SK-N-SH treated with all-trans-retinoic acid at 6 μM for 48 hours (cell line): ENCODE measurements around the gene HOGA1.

Experiments
- ATAC-seq: fragments of 200-7000 bp; cut with Tn5 transposase; 3 replicates; pipeline ENCODE4 v1.9.1; 2020; ENCODE audit warnings: mild to moderate bottlenecking, moderate library complexity
- ARNTL ChIP-seq: fragments of 450-650 bp; formaldehyde crosslinking; IDR thresholded peaks from 2 replicates; pipeline ENCODE4 v1.5.0; 2020; ENCODE audit warnings: low read depth, mild to moderate bottlenecking, moderate library complexity, borderline replicate concordance
- BACH2 ChIP-seq: fragments of 250-450 bp; sonication (Bioruptor Pico); IDR thresholded peaks from 2 replicates; pipeline ENCODE4 v1.9.0; 2021; ENCODE audit warnings: mild to moderate bottlenecking, borderline replicate concordance
- CSDC2 ChIP-seq: fragments of 250-450 bp; sonication (Bioruptor Pico); IDR thresholded peaks from 2 replicates; pipeline ENCODE4 v1.5.0; 2020; ENCODE audit warnings: mild to moderate bottlenecking, moderate library complexity
- ESRRG ChIP-seq: fragments of 250-450 bp; sonication (Bioruptor Pico); IDR thresholded peaks from 2 replicates; pipeline ENCODE4 v1.6.1; 2021; ENCODE audit warnings: mild to moderate bottlenecking
- GLIS3 ChIP-seq: fragments of 250-450 bp; sonication (Bioruptor Pico); IDR thresholded peaks from 2 replicates; pipeline ENCODE4 v1.5.0; 2020; ENCODE audit warnings: mild to moderate bottlenecking, moderate library complexity
- ISL1 ChIP-seq: fragments of 250-450 bp; sonication (Bioruptor Pico); IDR thresholded peaks from 2 replicates; pipeline ENCODE4 v2.1.2; 2022; ENCODE audit warnings: mild to moderate bottlenecking, moderate library complexity
- OSR1 ChIP-seq: fragments of 250-450 bp; sonication (Bioruptor Pico); IDR thresholded peaks from 2 replicates; pipeline ENCODE4 v1.8.0; 2022; ENCODE audit warnings: moderate library complexity, mild to moderate bottlenecking, inconsistent platforms
- PPARA ChIP-seq: fragments of 250-450 bp; sonication (Bioruptor Pico); IDR thresholded peaks from 2 replicates; pipeline ENCODE4 v1.5.0; 2020; ENCODE audit warnings: mild to moderate bottlenecking, borderline replicate concordance
- RARB ChIP-seq: fragments of 250-450 bp; sonication (Bioruptor Pico); IDR thresholded peaks from 2 replicates; pipeline ENCODE4 v1.8.0; 2021; ENCODE audit warnings: mild to moderate bottlenecking, moderate library complexity
- TCF4 ChIP-seq: fragments of 250-450 bp; sonication (Bioruptor Pico); IDR thresholded peaks from 2 replicates; pipeline ENCODE4 v1.8.0; 2021; ENCODE audit warnings: mild to moderate bottlenecking, moderate library complexity, borderline replicate concordance
- TOX ChIP-seq: fragments of 250-450 bp; sonication (Bioruptor Pico); IDR thresholded peaks from 2 replicates; pipeline ENCODE4 v1.8.0; 2021; ENCODE audit warnings: mild to moderate bottlenecking, moderate library complexity, borderline replicate concordance
- ZC3H10 ChIP-seq: fragments of 250-450 bp; sonication (Bioruptor Pico); IDR thresholded peaks from 2 replicates; pipeline ENCODE4 v1.5.1; 2021; ENCODE audit warnings: mild to moderate bottlenecking, moderate library complexity
- ZFP3 ChIP-seq: fragments of 250-450 bp; sonication (Bioruptor Pico); IDR thresholded peaks from 2 replicates; pipeline ENCODE4 v1.5.0; 2020; ENCODE audit warnings: mild to moderate bottlenecking, moderate library complexity
- ZFP30 ChIP-seq: fragments of 450-650 bp; formaldehyde crosslinking; IDR thresholded peaks from 2 replicates; pipeline ENCODE4 v1.5.0; 2022; ENCODE audit warnings: mild to moderate bottlenecking, moderate library complexity
- ZNF565 ChIP-seq: fragments of 450-650 bp; formaldehyde crosslinking; conservative IDR thresholded peaks from 2 replicates; pipeline ENCODE4 v1.5.0; 2020; ENCODE audit warnings: low read depth, mild to moderate bottlenecking, moderate library complexity
- ZNF70 ChIP-seq: fragments of 450-650 bp; formaldehyde crosslinking; IDR thresholded peaks from 2 replicates; pipeline ENCODE4 v1.5.0; 2020; ENCODE audit warnings: mild to moderate bottlenecking, moderate library complexity
- ZNF8 ChIP-seq: fragments of 450-650 bp; formaldehyde crosslinking; IDR thresholded peaks from 2 replicates; pipeline ENCODE4 v1.5.0; 2020; ENCODE audit warnings: mild to moderate bottlenecking, moderate library complexity
- TF ChIP-seq, protein P1 (sequence below): fragments of 250-450 bp; sonication (Bioruptor Pico); IDR thresholded peaks from 2 replicates; pipeline ENCODE4 v1.5.0; 2020; ENCODE audit warnings: mild to moderate bottlenecking, moderate library complexity
- TF ChIP-seq, protein P2 (sequence below): fragments of 250-450 bp; sonication (Bioruptor Pico); IDR thresholded peaks from 2 replicates; pipeline ENCODE4 v1.5.1; 2020; ENCODE audit warnings: low read depth, mild to moderate bottlenecking, moderate library complexity
- TF ChIP-seq, protein P3 (sequence below): fragments of 250-450 bp; sonication (Bioruptor Pico); IDR thresholded peaks from 2 replicates; pipeline ENCODE4 v1.8.0; 2021; ENCODE audit warnings: low read depth, mild to moderate bottlenecking, moderate library complexity, borderline replicate concordance
- TF ChIP-seq, protein P4 (sequence below): fragments of 250-450 bp; sonication (Bioruptor Pico); IDR thresholded peaks from 2 replicates; pipeline ENCODE4 v1.8.0; 2020; ENCODE audit warnings: mild to moderate bottlenecking, moderate library complexity, borderline replicate concordance

HOGA1 gene

DNA sequence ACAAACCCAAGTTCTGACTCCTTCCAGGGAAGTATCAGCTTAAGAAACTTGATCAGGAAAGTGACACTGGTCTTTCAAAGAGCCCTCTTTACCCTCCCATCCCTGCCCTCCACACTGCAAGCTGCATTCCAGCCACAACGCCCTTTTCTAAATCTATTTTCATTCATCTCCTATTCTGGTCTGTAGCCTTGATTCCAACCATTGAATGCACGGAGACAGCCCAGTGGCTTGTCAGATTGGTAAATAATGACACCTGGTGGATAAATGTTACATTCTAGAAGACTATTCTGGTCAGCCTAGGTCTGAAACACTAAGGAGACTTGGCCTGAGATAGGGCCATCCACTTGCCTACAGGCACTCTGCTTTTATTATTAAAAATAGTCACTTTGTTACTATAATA is 28.2 kb downstream of the HOGA1 start:
- peak; percentile 99 for ATAC-seq

DNA sequence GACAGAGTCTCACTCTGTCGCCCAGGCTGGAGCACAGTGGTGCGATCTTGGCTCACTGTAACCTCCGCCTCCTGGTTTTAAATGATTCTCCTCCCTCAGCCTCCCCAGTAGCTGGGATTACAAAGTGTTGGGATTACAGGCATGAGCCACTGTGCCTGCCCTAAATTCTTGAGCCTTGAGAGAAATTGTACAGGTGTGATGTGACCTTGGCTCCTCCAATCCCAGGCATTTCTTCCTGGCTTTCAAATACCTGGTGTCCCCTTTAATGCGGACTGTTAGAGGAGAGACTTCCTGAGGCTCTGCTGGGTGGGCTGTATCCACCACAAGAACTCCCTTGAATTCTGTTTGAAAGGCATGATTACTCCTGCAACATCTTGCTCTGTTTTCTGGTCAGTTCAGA is 34.1 kb downstream of the HOGA1 start:
- ATAC-seq = no peak
- TF ChIP-seq PPARA = no peak
- no peak for TF ChIP-seq ESRRG (CRISPR knock-in tag)
- TF ChIP-seq ISL1 (CRISPR knock-in tag) = no peak
- no peak for TF ChIP-seq BACH2
- TF ChIP-seq, protein P1, sequence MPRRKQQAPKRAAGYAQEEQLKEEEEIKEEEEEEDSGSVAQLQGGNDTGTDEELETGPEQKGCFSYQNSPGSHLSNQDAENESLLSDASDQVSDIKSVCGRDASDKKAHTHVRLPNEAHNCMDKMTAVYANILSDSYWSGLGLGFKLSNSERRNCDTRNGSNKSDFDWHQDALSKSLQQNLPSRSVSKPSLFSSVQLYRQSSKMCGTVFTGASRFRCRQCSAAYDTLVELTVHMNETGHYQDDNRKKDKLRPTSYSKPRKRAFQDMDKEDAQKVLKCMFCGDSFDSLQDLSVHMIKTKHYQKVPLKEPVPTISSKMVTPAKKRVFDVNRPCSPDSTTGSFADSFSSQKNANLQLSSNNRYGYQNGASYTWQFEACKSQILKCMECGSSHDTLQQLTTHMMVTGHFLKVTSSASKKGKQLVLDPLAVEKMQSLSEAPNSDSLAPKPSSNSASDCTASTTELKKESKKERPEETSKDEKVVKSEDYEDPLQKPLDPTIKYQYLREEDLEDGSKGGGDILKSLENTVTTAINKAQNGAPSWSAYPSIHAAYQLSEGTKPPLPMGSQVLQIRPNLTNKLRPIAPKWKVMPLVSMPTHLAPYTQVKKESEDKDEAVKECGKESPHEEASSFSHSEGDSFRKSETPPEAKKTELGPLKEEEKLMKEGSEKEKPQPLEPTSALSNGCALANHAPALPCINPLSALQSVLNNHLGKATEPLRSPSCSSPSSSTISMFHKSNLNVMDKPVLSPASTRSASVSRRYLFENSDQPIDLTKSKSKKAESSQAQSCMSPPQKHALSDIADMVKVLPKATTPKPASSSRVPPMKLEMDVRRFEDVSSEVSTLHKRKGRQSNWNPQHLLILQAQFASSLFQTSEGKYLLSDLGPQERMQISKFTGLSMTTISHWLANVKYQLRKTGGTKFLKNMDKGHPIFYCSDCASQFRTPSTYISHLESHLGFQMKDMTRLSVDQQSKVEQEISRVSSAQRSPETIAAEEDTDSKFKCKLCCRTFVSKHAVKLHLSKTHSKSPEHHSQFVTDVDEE (CRISPR knock-in tag) = no peak
- no peak for TF ChIP-seq ZNF8 (CRISPR knock-in tag)

More for the DNA sequence above, 28.2 kb downstream of the HOGA1 start:
- no peak for TF ChIP-seq ZFP3 (CRISPR knock-in tag)
- no peak for TF ChIP-seq ZNF8 (CRISPR knock-in tag)
- no peak for TF ChIP-seq ISL1 (CRISPR knock-in tag)
- TF ChIP-seq ESRRG (CRISPR knock-in tag) = no peak
- TF ChIP-seq ZNF565 (CRISPR knock-in tag) = no peak
- no peak for TF ChIP-seq ZNF70 (CRISPR knock-in tag)
- TF ChIP-seq, protein P2, sequence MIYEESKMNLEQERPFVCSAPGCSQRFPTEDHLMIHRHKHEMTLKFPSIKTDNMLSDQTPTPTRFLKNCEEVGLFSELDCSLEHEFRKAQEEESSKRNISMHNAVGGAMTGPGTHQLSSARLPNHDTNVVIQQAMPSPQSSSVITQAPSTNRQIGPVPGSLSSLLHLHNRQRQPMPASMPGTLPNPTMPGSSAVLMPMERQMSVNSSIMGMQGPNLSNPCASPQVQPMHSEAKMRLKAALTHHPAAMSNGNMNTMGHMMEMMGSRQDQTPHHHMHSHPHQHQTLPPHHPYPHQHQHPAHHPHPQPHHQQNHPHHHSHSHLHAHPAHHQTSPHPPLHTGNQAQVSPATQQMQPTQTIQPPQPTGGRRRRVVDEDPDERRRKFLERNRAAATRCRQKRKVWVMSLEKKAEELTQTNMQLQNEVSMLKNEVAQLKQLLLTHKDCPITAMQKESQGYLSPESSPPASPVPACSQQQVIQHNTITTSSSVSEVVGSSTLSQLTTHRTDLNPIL = no peak
- TF ChIP-seq BACH2 = no peak
- TF ChIP-seq, protein P1 (CRISPR knock-in tag) = no peak
- TF ChIP-seq RARB (CRISPR knock-in tag) = no peak
- TF ChIP-seq, protein P3, sequence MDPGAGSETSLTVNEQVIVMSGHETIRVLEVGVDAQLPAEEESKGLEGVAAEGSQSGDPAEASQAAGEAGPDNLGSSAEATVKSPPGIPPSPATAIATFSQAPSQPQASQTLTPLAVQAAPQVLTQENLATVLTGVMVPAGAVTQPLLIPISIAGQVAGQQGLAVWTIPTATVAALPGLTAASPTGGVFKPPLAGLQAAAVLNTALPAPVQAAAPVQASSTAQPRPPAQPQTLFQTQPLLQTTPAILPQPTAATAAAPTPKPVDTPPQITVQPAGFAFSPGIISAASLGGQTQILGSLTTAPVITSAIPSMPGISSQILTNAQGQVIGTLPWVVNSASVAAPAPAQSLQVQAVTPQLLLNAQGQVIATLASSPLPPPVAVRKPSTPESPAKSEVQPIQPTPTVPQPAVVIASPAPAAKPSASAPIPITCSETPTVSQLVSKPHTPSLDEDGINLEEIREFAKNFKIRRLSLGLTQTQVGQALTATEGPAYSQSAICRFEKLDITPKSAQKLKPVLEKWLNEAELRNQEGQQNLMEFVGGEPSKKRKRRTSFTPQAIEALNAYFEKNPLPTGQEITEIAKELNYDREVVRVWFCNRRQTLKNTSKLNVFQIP = no peak
- no peak for TF ChIP-seq TCF4

DNA sequence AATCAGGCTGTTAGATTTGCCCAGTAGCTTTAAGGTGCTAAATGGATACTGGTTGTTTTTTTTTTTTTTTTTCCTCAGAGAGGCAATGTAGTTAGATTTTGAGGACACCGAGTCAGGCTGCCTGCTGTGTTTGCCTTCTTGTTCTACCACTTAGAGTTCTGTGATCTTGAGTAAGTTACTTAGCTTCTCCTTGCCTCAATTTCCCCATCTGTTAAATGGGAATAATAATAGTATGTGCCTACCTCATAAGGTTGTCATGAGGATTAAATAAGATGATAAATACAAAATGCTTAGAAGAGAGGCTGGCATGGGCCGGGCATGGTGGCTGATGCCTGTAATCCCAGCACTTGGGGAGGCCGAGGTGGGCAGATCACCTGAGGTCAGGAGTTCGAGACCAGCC is 34.5 kb downstream of the HOGA1 start:
- no peak for ATAC-seq
- no peak for TF ChIP-seq ARNTL
- no peak for TF ChIP-seq CSDC2 (CRISPR knock-in tag)
- TF ChIP-seq RARB (CRISPR knock-in tag) = no peak
- no peak for TF ChIP-seq TOX
- TF ChIP-seq ESRRG (CRISPR knock-in tag) = no peak
- no peak for TF ChIP-seq ISL1 (CRISPR knock-in tag)
- TF ChIP-seq, protein P1 (CRISPR knock-in tag) = no peak
- no peak for TF ChIP-seq ZFP30
- no peak for TF ChIP-seq TCF4
- no peak for TF ChIP-seq ZNF565 (CRISPR knock-in tag)
- TF ChIP-seq, protein P4, sequence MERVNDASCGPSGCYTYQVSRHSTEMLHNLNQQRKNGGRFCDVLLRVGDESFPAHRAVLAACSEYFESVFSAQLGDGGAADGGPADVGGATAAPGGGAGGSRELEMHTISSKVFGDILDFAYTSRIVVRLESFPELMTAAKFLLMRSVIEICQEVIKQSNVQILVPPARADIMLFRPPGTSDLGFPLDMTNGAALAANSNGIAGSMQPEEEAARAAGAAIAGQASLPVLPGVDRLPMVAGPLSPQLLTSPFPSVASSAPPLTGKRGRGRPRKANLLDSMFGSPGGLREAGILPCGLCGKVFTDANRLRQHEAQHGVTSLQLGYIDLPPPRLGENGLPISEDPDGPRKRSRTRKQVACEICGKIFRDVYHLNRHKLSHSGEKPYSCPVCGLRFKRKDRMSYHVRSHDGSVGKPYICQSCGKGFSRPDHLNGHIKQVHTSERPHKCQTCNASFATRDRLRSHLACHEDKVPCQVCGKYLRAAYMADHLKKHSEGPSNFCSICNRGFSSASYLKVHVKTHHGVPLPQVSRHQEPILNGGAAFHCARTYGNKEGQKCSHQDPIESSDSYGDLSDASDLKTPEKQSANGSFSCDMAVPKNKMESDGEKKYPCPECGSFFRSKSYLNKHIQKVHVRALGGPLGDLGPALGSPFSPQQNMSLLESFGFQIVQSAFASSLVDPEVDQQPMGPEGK (CRISPR knock-in tag) = no peak
- TF ChIP-seq OSR1 = no peak
- no peak for TF ChIP-seq BACH2
- TF ChIP-seq ZNF8 (CRISPR knock-in tag) = no peak
- TF ChIP-seq, protein P2 = no peak
- no peak for TF ChIP-seq GLIS3 (CRISPR knock-in tag)
- TF ChIP-seq ZC3H10 = no peak
- TF ChIP-seq ZNF70 (CRISPR knock-in tag) = no peak
- no peak for TF ChIP-seq PPARA
